Measurements from ENCODE around the gene VLDLR. TPM values are rescaled to one million over a fixed set of nuclear protein-coding genes. Genes with fewer than 3 reads are reported as not detected.
A peak's percentile ranks its signal among the peaks of the same experiment; 100 is the strongest.

The VLDLR gene
- total and polyA plus RNA-seq, 2 of the 13 experiments (the other 11 are each of a cell fraction or from before 2014, with no cell fraction given) = 3.4 to 10.5 TPM

DNA sequence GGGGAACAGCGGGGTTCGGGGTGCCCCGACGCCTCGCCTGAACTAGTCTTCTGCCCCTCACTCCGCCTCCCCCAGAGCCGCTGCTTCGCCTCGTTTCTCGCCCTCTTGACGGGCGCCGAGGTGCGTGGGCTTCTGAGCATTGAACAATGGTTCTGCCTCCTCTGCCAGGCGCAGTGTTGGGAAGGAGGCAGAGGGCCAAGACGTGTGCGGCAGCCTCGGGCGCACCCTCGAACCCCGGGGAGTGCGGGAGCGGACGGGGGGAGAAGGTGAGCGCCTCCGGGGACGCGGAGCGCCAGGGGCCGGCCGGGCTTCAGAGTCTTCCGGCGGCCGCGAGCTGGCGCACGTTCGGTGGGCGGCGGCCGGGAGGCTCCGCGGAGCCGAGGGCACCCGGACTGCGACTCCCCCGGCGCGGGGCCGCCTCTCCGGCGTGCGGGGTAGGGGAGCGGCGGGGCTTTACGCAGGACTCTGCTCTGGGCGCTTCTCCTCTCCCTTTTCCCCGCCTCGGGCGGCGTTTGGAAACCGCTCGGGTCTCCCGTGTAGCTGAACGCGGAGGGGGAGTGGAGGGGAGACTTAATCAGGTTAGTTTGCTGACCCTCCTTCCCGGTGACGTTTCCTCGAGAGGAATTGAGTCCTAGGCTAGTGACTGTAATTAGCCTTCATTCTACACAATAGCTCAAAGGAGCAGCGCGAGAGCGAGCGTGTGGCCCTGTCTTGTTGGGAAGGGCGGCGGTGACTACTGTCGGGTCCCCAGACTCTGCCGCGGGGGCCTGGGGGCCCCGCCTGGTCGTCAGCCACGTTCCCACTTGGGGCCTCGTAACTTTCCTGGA is 1.1 kb downstream of the VLDLR start (continued):
- TF ChIP-seq CREM (IDR thresholded peaks at IDR 0.05) (no peak), CREM (CRISPR knock-in tag; IDR thresholded peaks at IDR 0.05) (no peak), GABPB1 (CRISPR knock-in tag; IDR thresholded peaks at IDR 0.05) (peak; percentile 42; the same call in 1 of the 2 replicates), MLXIP (CRISPR knock-in tag; IDR thresholded peaks at IDR 0.05; ENCODE audit: borderline replicate concordance) (no peak), MAFK (conservative IDR thresholded peaks at IDR 0.05 in 1 of 2, IDR thresholded peaks at IDR 0.05 in 1 of 2; ENCODE audit: low read length in 2 of 2) (no peak), ZNF24 (IDR thresholded peaks at IDR 0.05) (no peak)
- TF ChIP-seq, protein P1, sequence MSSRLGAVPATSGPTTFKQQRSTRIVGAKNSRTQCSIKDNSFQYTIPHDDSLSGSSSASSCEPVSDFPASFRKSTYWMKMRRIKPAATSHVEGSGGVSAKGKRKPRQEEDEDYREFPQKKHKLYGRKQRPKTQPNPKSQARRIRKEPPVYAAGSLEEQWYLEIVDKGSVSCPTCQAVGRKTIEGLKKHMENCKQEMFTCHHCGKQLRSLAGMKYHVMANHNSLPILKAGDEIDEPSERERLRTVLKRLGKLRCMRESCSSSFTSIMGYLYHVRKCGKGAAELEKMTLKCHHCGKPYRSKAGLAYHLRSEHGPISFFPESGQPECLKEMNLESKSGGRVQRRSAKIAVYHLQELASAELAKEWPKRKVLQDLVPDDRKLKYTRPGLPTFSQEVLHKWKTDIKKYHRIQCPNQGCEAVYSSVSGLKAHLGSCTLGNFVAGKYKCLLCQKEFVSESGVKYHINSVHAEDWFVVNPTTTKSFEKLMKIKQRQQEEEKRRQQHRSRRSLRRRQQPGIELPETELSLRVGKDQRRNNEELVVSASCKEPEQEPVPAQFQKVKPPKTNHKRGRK (CRISPR knock-in tag; IDR thresholded peaks at IDR 0.05) = no peak
